Large intestine (tissue), 3 donors: ENCODE results near the gene SULT1E1. TPM values are rescaled to one million over a fixed set of nuclear protein-coding genes. Genes with fewer than 3 reads are reported as not detected.

Experiments
- DNase-seq, 2 donors: peaks; one replicate each; pipeline versions ENCODE4 v3.0.0 to v3.0.0-alpha.2; 2013
- H3K27ac ChIP-seq: one replicate; pipeline ENCODE4 v1.5.1; 2013; ENCODE audit warnings: low read length
- H3K27me3 ChIP-seq: 2 replicates; pipeline ENCODE4 v1.6.1; 2013; ENCODE audit warnings: low read length; ENCODE audit not compliant: control insufficient read depth, insufficient read depth
- H3K36me3 ChIP-seq: 2 replicates; pipeline ENCODE4 v1.6.1; 2013; ENCODE audit warnings: low read length; ENCODE audit not compliant: control insufficient read depth, insufficient read depth
- H3K4me1 ChIP-seq: one replicate; pipeline ENCODE4 v1.6.1; 2013; ENCODE audit warnings: low read length; ENCODE audit not compliant: control insufficient read depth, insufficient read depth
- H3K4me3 ChIP-seq: one replicate; pipeline ENCODE4 v1.5.1; 2013; ENCODE audit warnings: low read length
- H3K9me3 ChIP-seq: one replicate; pipeline ENCODE4 v1.6.1; 2013; ENCODE audit warnings: mild to moderate bottlenecking, low read depth, low read length, moderate library complexity; ENCODE audit not compliant: control insufficient read depth
- WGBS: methylation state at CpG from one replicate; pipeline ENCODE4 v1.1.5; 2013; ENCODE audit warnings: low lambda C conversion rate; ENCODE audit not compliant: insufficient coverage; 5-methylcytosine and 5-hydroxymethylcytosine counted together
- polyA plus RNA-seq: library from polyadenylated mRNA; unstranded; fragments of 120-200 nt; gene quantifications from one replicate; pipeline ENCODE4 v1.2.1, GENCODE V29; 2013

The SULT1E1 gene
- polyA plus RNA-seq, 1 donor, result 134 TPM

DNA sequence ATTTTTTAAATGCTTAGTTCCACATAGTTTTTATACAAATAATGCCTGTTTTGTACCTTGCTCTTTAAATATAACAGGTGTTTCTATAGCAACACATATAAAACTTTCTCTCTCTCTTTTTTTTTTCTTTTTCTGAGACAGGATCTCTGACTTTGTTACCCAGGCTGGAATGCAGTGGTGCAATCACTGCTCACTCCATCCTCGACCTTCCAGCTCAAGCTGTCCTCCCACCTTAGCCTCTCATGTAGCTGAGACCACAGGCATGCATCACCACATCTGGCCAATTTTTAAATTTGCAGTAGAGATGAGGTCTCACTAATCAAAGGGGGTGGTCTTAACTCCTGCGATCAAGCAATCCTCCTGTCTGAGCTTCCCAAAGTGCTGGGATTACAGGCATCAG, 18.3 kb upstream of the SULT1E1 start:
- no CpG with 5 or more reads among the region's 2 CpGs for WGBS
- peaks cover 23% of the 10 kb centered on the region for H3K4me1 ChIP-seq
- peak in 1 of 2 donors; percentile 37 for DNase-seq

GRCh38 chr4:69877453-69877852, 17.5 kb upstream of the SULT1E1 start:
- H3K36me3 ChIP-seq, result no peaks in the 10 kb centered on the region
- no peaks in the 10 kb centered on the region for H3K9me3 ChIP-seq
- DNase-seq, result no peak
- peak overlapping the region; percentile 66 for H3K27ac ChIP-seq
- H3K4me1 ChIP-seq, result peaks cover 23% of the 10 kb centered on the region
- H3K27me3 ChIP-seq, result no peaks in the 10 kb centered on the region
- no peak overlapping the region for H3K4me3 ChIP-seq
- WGBS, result 88% methylated on average over 1 of the region's 2 CpGs

More for the DNA sequence above, 18.3 kb upstream of the SULT1E1 start:
- H3K4me3 ChIP-seq, result no peak overlapping the region
- H3K9me3 ChIP-seq, result no peaks in the 10 kb centered on the region
- H3K27me3 ChIP-seq, result no peaks in the 10 kb centered on the region
- H3K27ac ChIP-seq, result no peak overlapping the region
- no peaks in the 10 kb centered on the region for H3K36me3 ChIP-seq

GRCh38 chr4:69876071-69876470, 16.1 kb upstream of the SULT1E1 start:
- Histone ChIP-seq H3K4me3 (no peak overlapping the region), H3K4me1 (peaks cover 23% of the 10 kb centered on the region), H3K9me3 (no peaks in the 10 kb centered on the region), H3K27ac (peak overlapping the region; percentile 66), H3K36me3 (no peaks in the 10 kb centered on the region), H3K27me3 (no peaks in the 10 kb centered on the region)
- WGBS, result no CpG with 5 or more reads among the region's 3 CpGs
- DNase-seq, result peak in 1 of 2 donors; percentile 61

- WGBS, result 27% methylated on average over 2 of the region's 2 CpGs
- peak; percentile 23 to 71 for DNase-seq
- H3K27ac ChIP-seq, result peak overlapping the region; percentile 66
Observed at GRCh38 chr4:69875576-69875975, 15.6 kb upstream of the SULT1E1 start.

DNA sequence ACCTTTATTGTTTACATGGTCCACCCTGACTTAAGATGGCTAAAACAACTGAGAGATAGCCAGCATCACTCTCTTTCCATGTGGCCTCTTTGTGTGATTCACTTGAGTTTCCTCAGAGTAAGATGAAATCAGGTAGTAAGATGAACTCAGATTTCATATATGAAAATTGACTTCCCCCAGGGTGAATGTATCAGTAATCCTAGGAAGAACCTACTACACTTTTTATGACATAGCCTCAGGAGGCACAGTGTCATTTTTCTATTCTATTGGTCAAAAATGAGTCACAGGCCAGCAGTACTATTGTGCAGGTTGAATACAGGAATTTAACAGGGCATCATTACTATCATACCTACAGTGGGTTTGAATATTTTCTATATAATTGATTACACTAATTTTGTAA, 14.6 kb upstream of the SULT1E1 start:
- Histone ChIP-seq H3K4me1 (peaks cover 17% of the 10 kb centered on the region), H3K36me3 (no peaks in the 10 kb centered on the region), H3K27me3 (no peaks in the 10 kb centered on the region), H3K27ac (peak overlapping the region; percentile 66), H3K9me3 (no peaks in the 10 kb centered on the region), H3K4me3 (no peak overlapping the region)
- no peak for DNase-seq

More at GRCh38 chr4:69875576-69875975, 15.6 kb upstream of the SULT1E1 start:
- Histone ChIP-seq H3K4me3 (no peak overlapping the region), H3K4me1 (peaks cover 19% of the 10 kb centered on the region), H3K9me3 (no peaks in the 10 kb centered on the region), H3K27me3 (no peaks in the 10 kb centered on the region), H3K36me3 (no peaks in the 10 kb centered on the region)

GRCh38 chr4:69861756-69862155, 1.8 kb upstream of the SULT1E1 start:
- Histone ChIP-seq H3K36me3 (no peaks in the 10 kb centered on the region), H3K9me3 (no peaks in the 10 kb centered on the region), H3K4me3 (no peak overlapping the region), H3K4me1 (peaks cover 10% of the 10 kb centered on the region), H3K27me3 (no peaks in the 10 kb centered on the region), H3K27ac (no peak overlapping the region)
- no peak for DNase-seq
- WGBS, result no CpG with 5 or more reads among the region's 1 CpG

GRCh38 chr4:69860521-69861298, 765 bp upstream of the SULT1E1 start:
- H3K27ac ChIP-seq, result peak overlapping the region; percentile 97

DNA sequence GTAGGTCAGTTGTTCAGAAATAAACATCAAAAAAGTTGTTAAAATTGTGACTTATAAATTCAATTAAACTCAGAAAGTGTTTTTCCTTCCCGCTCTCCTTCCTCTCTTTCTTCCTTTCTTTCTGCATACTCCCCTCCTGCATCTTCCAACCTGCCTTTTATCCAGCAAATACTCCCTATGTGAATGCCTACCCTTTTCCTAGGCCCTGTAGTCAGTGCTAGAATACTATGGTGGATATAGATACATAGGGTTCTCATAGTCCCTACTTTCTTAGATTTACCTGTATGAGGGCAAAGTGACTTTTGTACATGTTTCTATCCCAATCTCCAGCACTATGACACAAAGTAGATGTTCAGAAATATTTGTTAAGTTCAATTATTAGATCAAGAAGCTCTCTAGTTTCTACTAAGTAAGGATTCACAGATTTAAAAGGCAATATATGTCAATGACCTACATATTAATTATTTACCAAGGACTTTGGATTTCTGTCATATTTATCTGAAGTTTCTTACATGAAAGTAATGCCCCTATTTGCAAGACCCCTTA, 732 bp downstream of the SULT1E1 start:
- no CpG with 5 or more reads among the region's 1 CpG for WGBS
- peaks cover 10% of the 10 kb centered on the region for H3K4me1 ChIP-seq
- no peaks in the 10 kb centered on the region for H3K27me3 ChIP-seq
- H3K27ac ChIP-seq, result peak overlapping the region; percentile 97
- DNase-seq, result peak in 1 of 2 donors; percentile 78
- peak overlapping the region; percentile 59 for H3K4me3 ChIP-seq
- no peaks in the 10 kb centered on the region for H3K9me3 ChIP-seq
- no peaks in the 10 kb centered on the region for H3K36me3 ChIP-seq

More at GRCh38 chr4:69860521-69861298, 765 bp upstream of the SULT1E1 start:
- 80% methylated on average over 1 of the region's 1 CpG for WGBS
- Histone ChIP-seq H3K4me3 (peak overlapping the region; percentile 59), H3K4me1 (peaks cover 10% of the 10 kb centered on the region), H3K9me3 (no peaks in the 10 kb centered on the region), H3K36me3 (no peaks in the 10 kb centered on the region), H3K27me3 (no peaks in the 10 kb centered on the region)
- DNase-seq, result peak in 1 of 2 donors; percentile 37

- WGBS, result 0% methylated on average over 1 of the region's 1 CpG
- H3K27ac ChIP-seq, result peak overlapping the region; percentile 97
- peak; percentile 40 to 80 for DNase-seq
- no peaks in the 10 kb centered on the region for H3K36me3 ChIP-seq
- no peaks in the 10 kb centered on the region for H3K27me3 ChIP-seq
- H3K9me3 ChIP-seq, result no peaks in the 10 kb centered on the region
- peaks cover 10% of the 10 kb centered on the region for H3K4me1 ChIP-seq
- peak overlapping the region; percentile 59 for H3K4me3 ChIP-seq
Observed at GRCh38 chr4:69858690-69859089, 1.3 kb downstream of the SULT1E1 start.

- no CpG with 5 or more reads among the region's 2 CpGs for WGBS
- no peaks in the 10 kb centered on the region for H3K27me3 ChIP-seq
- peaks cover 13% of the 10 kb centered on the region for H3K36me3 ChIP-seq
- H3K9me3 ChIP-seq, result no peaks in the 10 kb centered on the region
- no peak for DNase-seq
- H3K4me1 ChIP-seq, result peaks cover 6% of the 10 kb centered on the region
- H3K4me3 ChIP-seq, result peak overlapping the region; percentile 0
- no peak overlapping the region for H3K27ac ChIP-seq
Observed at GRCh38 chr4:69855822-69856221, 4.1 kb downstream of the SULT1E1 start.
